ENCODE measurements around the gene EID1.

- TF ChIP-seq, protein P1, sequence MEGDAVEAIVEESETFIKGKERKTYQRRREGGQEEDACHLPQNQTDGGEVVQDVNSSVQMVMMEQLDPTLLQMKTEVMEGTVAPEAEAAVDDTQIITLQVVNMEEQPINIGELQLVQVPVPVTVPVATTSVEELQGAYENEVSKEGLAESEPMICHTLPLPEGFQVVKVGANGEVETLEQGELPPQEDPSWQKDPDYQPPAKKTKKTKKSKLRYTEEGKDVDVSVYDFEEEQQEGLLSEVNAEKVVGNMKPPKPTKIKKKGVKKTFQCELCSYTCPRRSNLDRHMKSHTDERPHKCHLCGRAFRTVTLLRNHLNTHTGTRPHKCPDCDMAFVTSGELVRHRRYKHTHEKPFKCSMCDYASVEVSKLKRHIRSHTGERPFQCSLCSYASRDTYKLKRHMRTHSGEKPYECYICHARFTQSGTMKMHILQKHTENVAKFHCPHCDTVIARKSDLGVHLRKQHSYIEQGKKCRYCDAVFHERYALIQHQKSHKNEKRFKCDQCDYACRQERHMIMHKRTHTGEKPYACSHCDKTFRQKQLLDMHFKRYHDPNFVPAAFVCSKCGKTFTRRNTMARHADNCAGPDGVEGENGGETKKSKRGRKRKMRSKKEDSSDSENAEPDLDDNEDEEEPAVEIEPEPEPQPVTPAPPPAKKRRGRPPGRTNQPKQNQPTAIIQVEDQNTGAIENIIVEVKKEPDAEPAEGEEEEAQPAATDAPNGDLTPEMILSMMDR (conservative IDR thresholded peaks at IDR 0.05 in 1 of 2, IDR thresholded peaks at IDR 0.05 in 1 of 2; ENCODE audit: low read depth in 1 of 2, low read length in 2 of 2), result no peak
- TF ChIP-seq EZH2 (IDR thresholded peaks at IDR 0.05; ENCODE audit: low read length, missing control alignments), result no peak
Observed at GRCh38 chr15:48868536-48868935, 9.4 kb upstream of the EID1 start.

Measured in fibroblast of lung (primary cell).